ENCODE data around the gene LRBA. TPM values are rescaled to one million over a fixed set of nuclear protein-coding genes. Genes with fewer than 3 reads are reported as not detected.

The LRBA gene
- total and polyA plus RNA-seq, 2 donors (not counting 1 experiment from before 2014, with no cell fraction given): 16.4 to 36.7 TPM

- Histone ChIP-seq H3K36me3 (ENCODE audit: control insufficient read depth, insufficient read depth, low read length) (no peaks in the 10 kb centered on the region), H3K27me3 (ENCODE audit: control insufficient read depth, insufficient read depth, low read length) (no peaks in the 10 kb centered on the region), H3K79me2 (ENCODE audit: control insufficient read depth, insufficient read depth, low read length) (no peaks in the 10 kb centered on the region), H3K4me2 (ENCODE audit: extremely low read depth, insufficient read depth, low read length) (no peak overlapping the region), H3K4me1 (ENCODE audit: control insufficient read depth, extremely low read depth, insufficient read depth, low read length) (no peaks in the 10 kb centered on the region), H2AFZ (ENCODE audit: low read length) (no peak overlapping the region), H3K27ac (ENCODE audit: insufficient read depth, low read length) (no peak overlapping the region), H3K9ac (ENCODE audit: insufficient read depth, low read length) (no peak overlapping the region), H4K20me1 (ENCODE audit: control insufficient read depth, extremely low read depth, insufficient read depth, low read length) (no peaks in the 10 kb centered on the region), H3K4me3 (replicated peaks in 1 of 4; ENCODE audit: control extremely low read depth in 1 of 4, insufficient read depth in 1 of 4, low read depth in 3 of 4, low read length in 4 of 4) (no peak overlapping the region), H3K9me3 (ENCODE audit: control insufficient read depth, insufficient read depth, low read depth, low read length) (no peaks in the 10 kb centered on the region)
- DNase-seq (ENCODE audit: low read depth in 2 of 2): no peak
- TF ChIP-seq CTCF (conservative IDR thresholded peaks at IDR 0.05 in 1 of 2, IDR thresholded peaks at IDR 0.05 in 1 of 2; ENCODE audit: low read depth in 1 of 2, low read length in 2 of 2): no peak
Measured at GRCh38 chr4:150826306-150826705, 188.8 kb downstream of the LRBA start.

- H3K4me1 ChIP-seq (ENCODE audit: control insufficient read depth, extremely low read depth, insufficient read depth, low read length): no peaks in the 10 kb centered on the region
- no peak overlapping the region for H3K27ac ChIP-seq (ENCODE audit: insufficient read depth, low read length)
- no peaks in the 10 kb centered on the region for H3K9me3 ChIP-seq (ENCODE audit: control insufficient read depth, insufficient read depth, low read depth, low read length)
- H3K79me2 ChIP-seq (ENCODE audit: control insufficient read depth, insufficient read depth, low read length): no peaks in the 10 kb centered on the region
- H3K9ac ChIP-seq (ENCODE audit: insufficient read depth, low read length): no peak overlapping the region
- H4K20me1 ChIP-seq (ENCODE audit: control insufficient read depth, extremely low read depth, insufficient read depth, low read length): no peaks in the 10 kb centered on the region
- TF ChIP-seq CTCF (conservative IDR thresholded peaks at IDR 0.05 in 1 of 2, IDR thresholded peaks at IDR 0.05 in 1 of 2; ENCODE audit: low read depth in 1 of 2, low read length in 2 of 2) (no peak), EZH2 (IDR thresholded peaks at IDR 0.05; ENCODE audit: low read length, missing control alignments) (no peak)
- DNase-seq (ENCODE audit: low read depth in 2 of 2): no peak
- H3K36me3 ChIP-seq (ENCODE audit: control insufficient read depth, insufficient read depth, low read length): no peaks in the 10 kb centered on the region
- no peak overlapping the region for H2AFZ ChIP-seq (ENCODE audit: low read length)
- no peaks in the 10 kb centered on the region for H3K27me3 ChIP-seq (ENCODE audit: control insufficient read depth, insufficient read depth, low read length)
- H3K4me3 ChIP-seq (replicated peaks in 1 of 4; ENCODE audit: control extremely low read depth in 1 of 4, insufficient read depth in 1 of 4, low read depth in 3 of 4, low read length in 4 of 4): no peak overlapping the region
- no peak overlapping the region for H3K4me2 ChIP-seq (ENCODE audit: extremely low read depth, insufficient read depth, low read length)
Measured at GRCh38 chr4:150822407-150822806, 192.7 kb downstream of the LRBA start.

GRCh38 chr4:150821641-150822040 is 193.4 kb downstream of the LRBA start:
- DNase-seq (ENCODE audit: low read depth in 2 of 2): peak in 1 of 2 donors; percentile 32
- Histone ChIP-seq H3K9ac (ENCODE audit: insufficient read depth, low read length) (no peak overlapping the region), H3K79me2 (ENCODE audit: control insufficient read depth, insufficient read depth, low read length) (no peaks in the 10 kb centered on the region), H3K36me3 (ENCODE audit: control insufficient read depth, insufficient read depth, low read length) (no peaks in the 10 kb centered on the region), H3K27me3 (ENCODE audit: control insufficient read depth, insufficient read depth, low read length) (no peaks in the 10 kb centered on the region), H2AFZ (ENCODE audit: low read length) (no peak overlapping the region), H3K27ac (ENCODE audit: insufficient read depth, low read length) (no peak overlapping the region), H3K4me2 (ENCODE audit: extremely low read depth, insufficient read depth, low read length) (no peak overlapping the region), H4K20me1 (ENCODE audit: control insufficient read depth, extremely low read depth, insufficient read depth, low read length) (no peaks in the 10 kb centered on the region), H3K4me1 (ENCODE audit: control insufficient read depth, extremely low read depth, insufficient read depth, low read length) (no peaks in the 10 kb centered on the region), H3K9me3 (ENCODE audit: control insufficient read depth, insufficient read depth, low read depth, low read length) (no peaks in the 10 kb centered on the region), H3K4me3 (replicated peaks in 1 of 4; ENCODE audit: control extremely low read depth in 1 of 4, insufficient read depth in 1 of 4, low read depth in 3 of 4, low read length in 4 of 4) (no peak overlapping the region)
- TF ChIP-seq EZH2 (IDR thresholded peaks at IDR 0.05; ENCODE audit: low read length, missing control alignments): no peak
- no peak for TF ChIP-seq CTCF (conservative IDR thresholded peaks at IDR 0.05 in 1 of 2, IDR thresholded peaks at IDR 0.05 in 1 of 2; ENCODE audit: low read depth in 1 of 2, low read length in 2 of 2)

Data from fibroblast of lung (primary cell).